Stomach smooth muscle (tissue), 2 donors: ENCODE data around the gene ACSL6.

Source experiments
- H3K27ac ChIP-seq: one replicate; pipeline ENCODE4 v1.7.0; 2013; ENCODE audit warnings: mild to moderate bottlenecking, low read length, inconsistent platforms
- H3K27me3 ChIP-seq, 2 donors: one replicate each; pipeline ENCODE4 v1.7.0; 2013; ENCODE audit warnings: low read length in 2 of 2; ENCODE audit not compliant: insufficient read depth in 2 of 2, control insufficient read depth in 1 of 2
- H3K36me3 ChIP-seq, 2 donors: one replicate each; pipeline ENCODE4 v1.7.0; 2013; ENCODE audit warnings: low read length in 2 of 2; ENCODE audit not compliant: control insufficient read depth in 2 of 2, insufficient read depth in 2 of 2
- H3K4me1 ChIP-seq: one replicate; pipeline ENCODE4 v1.7.0; 2013; ENCODE audit warnings: low read length; ENCODE audit not compliant: control insufficient read depth, insufficient read depth
- H3K4me3 ChIP-seq, 2 donors: one replicate each; pipeline ENCODE4 v1.7.0; 2013; ENCODE audit warnings: low read length in 2 of 2
- H3K9ac ChIP-seq, 2 donors: one replicate each; pipeline ENCODE4 v1.7.0; 2013; ENCODE audit warnings: low read length in 2 of 2, mild to moderate bottlenecking in 1 of 2
- H3K9me3 ChIP-seq, 2 donors: one replicate each; pipeline ENCODE4 v1.7.0; 2013; ENCODE audit warnings: low read length in 2 of 2; ENCODE audit not compliant: control insufficient read depth in 2 of 2
- donor health status: healthy.
- donor health status: Pancreatic carcinoma.

The ACSL6 gene

GRCh38 chr5:132054697-132055440 lies 43.4 kb upstream of the ACSL6 start:
- no peak overlapping the region for H3K27ac ChIP-seq
- peaks cover 0 to 2% of the 10 kb centered on the region in 2 donors for H3K27me3 ChIP-seq
- H3K4me1 ChIP-seq: no peaks in the 10 kb centered on the region
- no peak overlapping the region for H3K9ac ChIP-seq
- no peaks in the 10 kb centered on the region for H3K9me3 ChIP-seq
- H3K4me3 ChIP-seq: no peak overlapping the region
- H3K36me3 ChIP-seq: no peaks in the 10 kb centered on the region

GRCh38 chr5:132054031-132054696 lies 42.7 kb upstream of the ACSL6 start:
- Histone ChIP-seq H3K27ac (no peak overlapping the region), H3K9ac (no peak overlapping the region), H3K4me3 (no peak overlapping the region), H3K4me1 (no peaks in the 10 kb centered on the region), H3K9me3 (no peaks in the 10 kb centered on the region), H3K36me3 (no peaks in the 10 kb centered on the region), H3K27me3 (peaks cover 0 to 2% of the 10 kb centered on the region in 2 donors)

- H3K9ac ChIP-seq: no peak overlapping the region
- peaks cover 0 to 2% of the 10 kb centered on the region in 2 donors for H3K27me3 ChIP-seq
- H3K9me3 ChIP-seq: no peaks in the 10 kb centered on the region
- H3K4me3 ChIP-seq: no peak overlapping the region
- no peaks in the 10 kb centered on the region for H3K36me3 ChIP-seq
- no peaks in the 10 kb centered on the region for H3K4me1 ChIP-seq
- no peak overlapping the region for H3K27ac ChIP-seq
These were observed 42.0 kb upstream of the ACSL6 start for GRCh38 chr5:132053483-132053882.

- no peaks in the 10 kb centered on the region for H3K4me1 ChIP-seq
- no peak overlapping the region for H3K4me3 ChIP-seq
- no peak overlapping the region for H3K27ac ChIP-seq
- no peak overlapping the region for H3K9ac ChIP-seq
- no peaks in the 10 kb centered on the region for H3K9me3 ChIP-seq
- H3K36me3 ChIP-seq: no peaks in the 10 kb centered on the region
- peaks cover 0 to 2% of the 10 kb centered on the region in 2 donors for H3K27me3 ChIP-seq
These were observed 41.1 kb upstream of the ACSL6 start for GRCh38 chr5:132052520-132052919.

GRCh38 chr5:132050661-132051552 lies 39.4 kb upstream of the ACSL6 start:
- Histone ChIP-seq H3K27ac (no peak overlapping the region), H3K4me1 (no peaks in the 10 kb centered on the region), H3K36me3 (no peaks in the 10 kb centered on the region), H3K9ac (no peak overlapping the region), H3K9me3 (no peaks in the 10 kb centered on the region), H3K27me3 (peaks cover 0 to 2% of the 10 kb centered on the region in 2 donors), H3K4me3 (no peak overlapping the region)

- Histone ChIP-seq H3K36me3 (no peaks in the 10 kb centered on the region), H3K9ac (no peak overlapping the region), H3K27ac (no peak overlapping the region), H3K9me3 (no peaks in the 10 kb centered on the region), H3K27me3 (peaks cover 0 to 2% of the 10 kb centered on the region in 2 donors), H3K4me3 (no peak overlapping the region), H3K4me1 (no peaks in the 10 kb centered on the region)
These were observed 38.7 kb upstream of the ACSL6 start for GRCh38 chr5:132050136-132050535.

- no peak overlapping the region for H3K27ac ChIP-seq
- no peaks in the 10 kb centered on the region for H3K36me3 ChIP-seq
- no peak overlapping the region for H3K9ac ChIP-seq
- H3K27me3 ChIP-seq: peaks cover 0 to 2% of the 10 kb centered on the region in 2 donors
- no peak overlapping the region for H3K4me3 ChIP-seq
- no peaks in the 10 kb centered on the region for H3K9me3 ChIP-seq
- H3K4me1 ChIP-seq: no peaks in the 10 kb centered on the region
These were observed 38.1 kb upstream of the ACSL6 start for GRCh38 chr5:132049559-132049958.

GRCh38 chr5:132049093-132049492 lies 37.6 kb upstream of the ACSL6 start:
- Histone ChIP-seq H3K27ac (no peak overlapping the region), H3K4me3 (no peak overlapping the region), H3K4me1 (no peaks in the 10 kb centered on the region), H3K27me3 (peaks cover 0 to 2% of the 10 kb centered on the region in 2 donors), H3K9me3 (no peaks in the 10 kb centered on the region), H3K9ac (no peak overlapping the region), H3K36me3 (no peaks in the 10 kb centered on the region)

- peaks cover 0 to 2% of the 10 kb centered on the region in 2 donors for H3K27me3 ChIP-seq
- H3K9ac ChIP-seq: no peak overlapping the region
- no peaks in the 10 kb centered on the region for H3K9me3 ChIP-seq
- H3K4me1 ChIP-seq: no peaks in the 10 kb centered on the region
- H3K36me3 ChIP-seq: no peaks in the 10 kb centered on the region
- H3K27ac ChIP-seq: no peak overlapping the region
- no peak overlapping the region for H3K4me3 ChIP-seq
These were observed 35.4 kb upstream of the ACSL6 start for GRCh38 chr5:132046880-132047299.

- Histone ChIP-seq H3K4me3 (no peak overlapping the region), H3K27me3 (no peaks in the 10 kb centered on the region), H3K36me3 (no peaks in the 10 kb centered on the region), H3K9ac (no peak overlapping the region), H3K9me3 (no peaks in the 10 kb centered on the region), H3K27ac (no peak overlapping the region), H3K4me1 (no peaks in the 10 kb centered on the region)
These were observed 32.7 kb upstream of the ACSL6 start for GRCh38 chr5:132044207-132044606.
